T-helper 2 cell treated with Interferon-gamma antibody and Interleukin-4, amounts not matched to agents 5 μg/mL and 100 μg/mL, for 36 hours (primary cell): ENCODE results near the gene ERCC8.
A peak's percentile ranks its signal among the peaks of the same experiment; 100 is the strongest.
"Not testable (repeated sequence)": the region's sequence is repeated elsewhere in the genome, so short reads cannot be mapped to it uniquely, and the experiment has no call there.

Source experiments
- DNase-seq: peaks from one replicate; pipeline ENCODE4 v3.0.0; 2021; ENCODE audit warnings: low spot score
- H3K27ac Mint-ChIP-seq: one replicate; pipeline ENCODE4 v1.8.0; 2021; ENCODE audit warnings: mild to moderate bottlenecking, mixed read lengths
- H3K27me3 Mint-ChIP-seq: one replicate; pipeline ENCODE4 v1.8.0; 2021; ENCODE audit warnings: low read depth, mixed read lengths
- H3K36me3 Mint-ChIP-seq: one replicate; pipeline ENCODE4 v1.8.0; 2021; ENCODE audit warnings: low read depth, mixed read lengths
- H3K4me1 Mint-ChIP-seq: one replicate; pipeline ENCODE4 v1.8.0; 2021; ENCODE audit warnings: low read depth, mixed read lengths
- H3K4me3 Mint-ChIP-seq: one replicate; pipeline ENCODE4 v1.8.0; 2022; ENCODE audit warnings: mild to moderate bottlenecking, moderate library complexity, mixed read lengths
- H3K9me3 Mint-ChIP-seq: one replicate; pipeline ENCODE4 v1.8.0; 2021; ENCODE audit warnings: mixed read lengths

Gene ERCC8

GRCh38 chr5:60944904-60945812 is at the start of gene ERCC8, which contains the start of gene NDUFAF2:
Gene ERCC8 (minus strand): TSS chr5:60945070. CDS start chr5:60945008, 62 bp downstream.
Gene NDUFAF2 (plus strand): TSS chr5:60945205. CDS start chr5:60945256, 51 bp downstream.
- Mint-ChIP-seq H3K4me1 (peaks cover 21% of the 10 kb centered on the region), H3K27ac (peak within 1 kb of the TSS; percentile 86), H3K4me3 (no peak within 1 kb of the TSS), H3K9me3 (no peaks in the 10 kb centered on the region), H3K27me3 (no peaks in the 10 kb centered on the region), H3K36me3 (peaks cover 1% of the 10 kb centered on the region)
- peak; percentile 88 for DNase-seq

- H3K36me3 Mint-ChIP-seq = peaks cover 7% of the 10 kb centered on the region
- DNase-seq = no peak
- no peak overlapping the region for H3K4me3 Mint-ChIP-seq
- no peaks in the 10 kb centered on the region for H3K4me1 Mint-ChIP-seq
- peaks cover 35% of the 10 kb centered on the region for H3K9me3 Mint-ChIP-seq
- no peak overlapping the region for H3K27ac Mint-ChIP-seq
- no peaks in the 10 kb centered on the region for H3K27me3 Mint-ChIP-seq
Measured at GRCh38 chr5:60993875-60994571, 49.2 kb upstream of the ERCC8 start.

- peaks cover 7% of the 10 kb centered on the region for H3K36me3 Mint-ChIP-seq
- no peaks in the 10 kb centered on the region for H3K4me1 Mint-ChIP-seq
- peaks cover 39% of the 10 kb centered on the region for H3K9me3 Mint-ChIP-seq
- no peak for DNase-seq
- H3K27ac Mint-ChIP-seq = no peak overlapping the region
- H3K27me3 Mint-ChIP-seq = no peaks in the 10 kb centered on the region
- no peak overlapping the region for H3K4me3 Mint-ChIP-seq
Measured at GRCh38 chr5:60993425-60993824, 48.6 kb upstream of the ERCC8 start.

DNA sequence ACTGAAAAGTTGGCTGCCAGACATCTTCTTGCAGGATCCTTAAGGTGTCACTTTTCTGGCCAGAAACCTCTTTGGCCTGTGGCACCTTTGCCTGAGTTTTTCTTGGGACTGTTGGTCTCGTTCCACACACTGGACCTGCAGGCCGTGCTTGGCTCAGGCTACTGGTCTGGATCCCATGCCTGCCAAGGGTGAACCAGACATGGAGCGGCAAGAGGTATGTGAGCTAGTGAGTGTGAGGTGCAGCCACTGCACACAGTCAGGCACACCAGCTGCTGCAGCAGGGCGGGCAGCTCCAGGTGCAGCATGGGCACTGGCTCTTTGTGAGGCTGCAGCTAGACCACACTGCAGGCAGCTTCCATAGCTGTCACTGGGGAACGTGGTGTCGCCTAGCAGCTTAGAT is 48.0 kb upstream of the ERCC8 start:
- DNase-seq = no peak
- peaks cover 7% of the 10 kb centered on the region for H3K36me3 Mint-ChIP-seq
- peaks cover 40% of the 10 kb centered on the region for H3K9me3 Mint-ChIP-seq
- H3K4me1 Mint-ChIP-seq = no peaks in the 10 kb centered on the region
- no peaks in the 10 kb centered on the region for H3K27me3 Mint-ChIP-seq
- H3K4me3 Mint-ChIP-seq = no peak overlapping the region
- H3K27ac Mint-ChIP-seq = no peak overlapping the region

GRCh38 chr5:60989790-60990189 is 44.9 kb upstream of the ERCC8 start:
- H3K9me3 Mint-ChIP-seq = peaks cover 51% of the 10 kb centered on the region
- no peak overlapping the region for H3K27ac Mint-ChIP-seq
- H3K36me3 Mint-ChIP-seq = peaks cover 4% of the 10 kb centered on the region
- no peaks in the 10 kb centered on the region for H3K4me1 Mint-ChIP-seq
- no peaks in the 10 kb centered on the region for H3K27me3 Mint-ChIP-seq
- DNase-seq = no peak
- H3K4me3 Mint-ChIP-seq = no peak overlapping the region

- H3K9me3 Mint-ChIP-seq = peaks cover 32% of the 10 kb centered on the region
- H3K4me1 Mint-ChIP-seq, H3K27ac Mint-ChIP-seq, DNase-seq, H3K4me3 Mint-ChIP-seq, H3K27me3 Mint-ChIP-seq, H3K36me3 Mint-ChIP-seq: not testable (repeated sequence)
Measured at GRCh38 chr5:60982127-60982526, 37.3 kb upstream of the ERCC8 start.

DNA sequence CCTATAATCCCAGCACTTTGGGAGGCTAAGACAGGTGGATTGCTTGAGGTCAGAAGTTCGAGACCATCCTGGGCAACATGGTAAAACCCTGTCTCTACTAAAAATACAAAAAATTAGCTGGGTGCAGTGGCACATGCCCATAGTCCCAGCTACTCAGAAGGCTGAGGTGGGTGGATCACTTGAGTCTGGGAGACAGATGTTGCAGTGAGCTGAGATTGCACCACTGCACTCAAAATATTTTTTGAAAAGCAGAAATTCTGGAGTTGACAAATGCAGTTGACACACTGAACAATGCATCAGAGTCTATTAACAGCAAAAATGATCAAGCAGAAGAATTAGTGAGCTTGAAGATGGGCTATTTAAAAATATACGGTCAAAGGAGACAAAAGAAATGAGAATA is 35.6 kb upstream of the ERCC8 start:
- peaks cover 24% of the 10 kb centered on the region for H3K9me3 Mint-ChIP-seq
- peaks cover 2% of the 10 kb centered on the region for H3K36me3 Mint-ChIP-seq
- no peak overlapping the region for H3K27ac Mint-ChIP-seq

DNA sequence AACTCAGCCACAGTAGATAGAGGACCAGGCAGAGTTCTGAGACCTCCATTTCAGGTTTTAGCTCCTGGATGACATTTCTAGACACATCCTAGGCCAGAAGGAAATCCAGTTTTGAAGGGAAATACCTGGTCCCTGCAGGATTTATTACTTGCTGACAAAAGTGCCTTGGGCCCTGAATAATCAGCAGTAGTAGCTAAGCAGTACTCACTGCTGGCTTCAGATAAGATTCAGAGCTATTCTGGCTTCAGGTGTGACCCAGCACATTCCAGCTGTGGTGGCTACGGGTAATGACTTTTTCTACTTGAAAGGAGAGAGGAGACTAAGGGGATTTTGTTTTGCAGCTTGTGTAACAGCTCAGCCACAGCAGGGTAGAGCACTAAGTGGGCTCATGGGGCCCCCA is 34.1 kb upstream of the ERCC8 start:
- no peak for DNase-seq
- Mint-ChIP-seq H3K27ac (no peak overlapping the region), H3K4me3 (no peak overlapping the region), H3K36me3 (peaks cover 2% of the 10 kb centered on the region), H3K9me3 (peaks cover 27% of the 10 kb centered on the region), H3K27me3 (no peaks in the 10 kb centered on the region), H3K4me1 (no peaks in the 10 kb centered on the region)

More for the DNA sequence above, 35.6 kb upstream of the ERCC8 start:
- H3K27me3 Mint-ChIP-seq = no peaks in the 10 kb centered on the region
- no peaks in the 10 kb centered on the region for H3K4me1 Mint-ChIP-seq
- no peak for DNase-seq
- H3K4me3 Mint-ChIP-seq = no peak overlapping the region

- Mint-ChIP-seq H3K27ac (no peak overlapping the region), H3K36me3 (peaks cover 2% of the 10 kb centered on the region), H3K4me3 (no peak overlapping the region), H3K4me1 (no peaks in the 10 kb centered on the region), H3K9me3 (peaks cover 33% of the 10 kb centered on the region), H3K27me3 (no peaks in the 10 kb centered on the region)
- no peak for DNase-seq
Measured at GRCh38 chr5:60977956-60978737, 33.3 kb upstream of the ERCC8 start.

GRCh38 chr5:60972231-60972630 is 27.4 kb upstream of the ERCC8 start:
- peaks cover 3% of the 10 kb centered on the region for H3K36me3 Mint-ChIP-seq
- H3K9me3 Mint-ChIP-seq = peaks cover 52% of the 10 kb centered on the region
- no peak overlapping the region for H3K4me3 Mint-ChIP-seq
- H3K27ac Mint-ChIP-seq = no peak overlapping the region
- H3K4me1 Mint-ChIP-seq = peaks cover 2% of the 10 kb centered on the region
- H3K27me3 Mint-ChIP-seq = no peaks in the 10 kb centered on the region
- DNase-seq = peak; percentile 55

- DNase-seq = no peak
- Mint-ChIP-seq H3K36me3 (peaks cover 3% of the 10 kb centered on the region), H3K27ac (no peak overlapping the region)
Measured at GRCh38 chr5:60961685-60962084, 16.8 kb upstream of the ERCC8 start.

DNA sequence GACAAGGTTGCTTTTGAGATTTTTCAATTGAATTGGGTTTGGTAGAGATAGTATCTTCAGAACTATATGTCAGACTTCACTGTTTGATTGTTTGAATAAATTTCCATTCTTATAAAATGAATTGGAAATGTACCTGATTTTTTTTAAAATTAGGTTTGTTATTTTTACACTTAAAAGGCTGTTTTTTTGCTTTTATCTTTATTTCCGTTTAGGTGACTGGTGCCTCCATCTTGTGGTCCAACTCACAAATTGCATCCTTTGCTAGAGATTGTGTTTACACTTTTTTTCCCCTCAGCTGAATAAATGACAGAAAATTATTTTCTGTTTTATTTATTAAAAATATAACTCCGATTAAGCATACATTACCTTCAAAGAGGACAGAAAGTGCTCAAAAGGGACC is 15.7 kb upstream of the ERCC8 start:
- no peak overlapping the region for H3K27ac Mint-ChIP-seq
- H3K4me3 Mint-ChIP-seq = no peak overlapping the region
- no peaks in the 10 kb centered on the region for H3K36me3 Mint-ChIP-seq
- no peaks in the 10 kb centered on the region for H3K27me3 Mint-ChIP-seq
- H3K4me1 Mint-ChIP-seq = no peaks in the 10 kb centered on the region
- no peak for DNase-seq
- H3K9me3 Mint-ChIP-seq = peaks cover under 1% of the 10 kb centered on the region

More at GRCh38 chr5:60961685-60962084, 16.8 kb upstream of the ERCC8 start:
- H3K4me1 Mint-ChIP-seq = no peaks in the 10 kb centered on the region
- peaks cover 9% of the 10 kb centered on the region for H3K9me3 Mint-ChIP-seq
- no peak overlapping the region for H3K4me3 Mint-ChIP-seq
- no peaks in the 10 kb centered on the region for H3K27me3 Mint-ChIP-seq

GRCh38 chr5:60959156-60959555 is 14.3 kb upstream of the ERCC8 start:
- Mint-ChIP-seq H3K36me3 (peaks cover 5% of the 10 kb centered on the region), H3K27me3 (no peaks in the 10 kb centered on the region), H3K4me3 (no peak overlapping the region), H3K9me3 (peaks cover 9% of the 10 kb centered on the region), H3K27ac (no peak overlapping the region), H3K4me1 (no peaks in the 10 kb centered on the region)
- no peak for DNase-seq
